ENCODE data around the gene GSE1.

GSE1 gene

GRCh38 chr16:85680352-85680944, 67.3 kb downstream of the GSE1 start:
- Histone ChIP-seq H3K4me3 (replicated peaks; ENCODE audit: insufficient read depth, low read length) (no peak overlapping the region), H3K27ac (replicated peaks) (no peak overlapping the region), H3K27me3 (ENCODE audit: insufficient read depth, poor library complexity, severe bottlenecking) (no peaks in the 10 kb centered on the region)
- TF ChIP-seq, protein P1, sequence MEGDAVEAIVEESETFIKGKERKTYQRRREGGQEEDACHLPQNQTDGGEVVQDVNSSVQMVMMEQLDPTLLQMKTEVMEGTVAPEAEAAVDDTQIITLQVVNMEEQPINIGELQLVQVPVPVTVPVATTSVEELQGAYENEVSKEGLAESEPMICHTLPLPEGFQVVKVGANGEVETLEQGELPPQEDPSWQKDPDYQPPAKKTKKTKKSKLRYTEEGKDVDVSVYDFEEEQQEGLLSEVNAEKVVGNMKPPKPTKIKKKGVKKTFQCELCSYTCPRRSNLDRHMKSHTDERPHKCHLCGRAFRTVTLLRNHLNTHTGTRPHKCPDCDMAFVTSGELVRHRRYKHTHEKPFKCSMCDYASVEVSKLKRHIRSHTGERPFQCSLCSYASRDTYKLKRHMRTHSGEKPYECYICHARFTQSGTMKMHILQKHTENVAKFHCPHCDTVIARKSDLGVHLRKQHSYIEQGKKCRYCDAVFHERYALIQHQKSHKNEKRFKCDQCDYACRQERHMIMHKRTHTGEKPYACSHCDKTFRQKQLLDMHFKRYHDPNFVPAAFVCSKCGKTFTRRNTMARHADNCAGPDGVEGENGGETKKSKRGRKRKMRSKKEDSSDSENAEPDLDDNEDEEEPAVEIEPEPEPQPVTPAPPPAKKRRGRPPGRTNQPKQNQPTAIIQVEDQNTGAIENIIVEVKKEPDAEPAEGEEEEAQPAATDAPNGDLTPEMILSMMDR (IDR thresholded peaks at IDR 0.05; ENCODE audit: insufficient read depth, low read length) = no peak
- TF ChIP-seq POLR2AphosphoS5 (IDR thresholded peaks at IDR 0.05; ENCODE audit: low read depth) (no peak), GABPA (IDR thresholded peaks at IDR 0.05; ENCODE audit: low read depth) (no peak), REST (IDR thresholded peaks at IDR 0.05; ENCODE audit: insufficient replicate concordance, low read depth) (no peak), SPI1 (IDR thresholded peaks at IDR 0.05; ENCODE audit: borderline replicate concordance, low read depth) (no peak)
- DNase-seq (ENCODE audit: low read depth in 1 of 2, low spot score in 1 of 2) = no peak

DNA sequence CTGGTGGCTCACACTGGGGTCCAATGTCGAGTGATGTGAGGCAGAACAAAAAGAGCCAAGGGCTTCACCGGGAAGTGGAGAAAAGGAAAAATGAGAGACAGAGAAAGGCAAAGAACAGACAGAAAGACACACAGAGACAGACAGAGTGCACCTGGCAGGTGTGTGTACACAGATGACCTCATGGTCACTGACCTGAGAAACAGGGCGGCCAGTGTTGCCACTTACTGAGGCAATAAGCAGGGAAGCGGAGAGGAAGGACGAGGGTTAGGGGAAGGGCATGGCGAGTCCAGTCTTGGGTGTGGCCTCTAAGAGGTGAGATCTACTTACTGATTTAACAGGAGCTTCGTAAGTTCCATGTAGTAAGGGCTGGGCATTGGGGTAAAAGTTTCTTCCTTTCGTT, 68.1 kb downstream of the GSE1 start:
- TF ChIP-seq POLR2AphosphoS5 (IDR thresholded peaks at IDR 0.05; ENCODE audit: low read depth) = no peak
- TF ChIP-seq, protein P1 (IDR thresholded peaks at IDR 0.05; ENCODE audit: insufficient read depth, low read length) = no peak
- no peak for TF ChIP-seq GABPA (IDR thresholded peaks at IDR 0.05; ENCODE audit: low read depth)
- no peak for TF ChIP-seq SPI1 (IDR thresholded peaks at IDR 0.05; ENCODE audit: borderline replicate concordance, low read depth)
- TF ChIP-seq REST (IDR thresholded peaks at IDR 0.05; ENCODE audit: insufficient replicate concordance, low read depth) = no peak
- no peak for DNase-seq (ENCODE audit: low read depth in 1 of 2, low spot score in 1 of 2)
- no peak overlapping the region for H3K4me3 ChIP-seq (replicated peaks; ENCODE audit: insufficient read depth, low read length)
- no peaks in the 10 kb centered on the region for H3K27me3 ChIP-seq (ENCODE audit: insufficient read depth, poor library complexity, severe bottlenecking)
- H3K27ac ChIP-seq (replicated peaks) = no peak overlapping the region

- TF ChIP-seq REST (IDR thresholded peaks at IDR 0.05; ENCODE audit: insufficient replicate concordance, low read depth) = no peak
- no peak for TF ChIP-seq POLR2AphosphoS5 (IDR thresholded peaks at IDR 0.05; ENCODE audit: low read depth)
- no peak for DNase-seq (ENCODE audit: low read depth in 1 of 2, low spot score in 1 of 2)
- Histone ChIP-seq H3K27me3 (ENCODE audit: insufficient read depth, poor library complexity, severe bottlenecking) (no peaks in the 10 kb centered on the region), H3K4me3 (replicated peaks; ENCODE audit: insufficient read depth, low read length) (no peak overlapping the region), H3K27ac (replicated peaks) (no peak overlapping the region)
These were observed 69.4 kb downstream of the GSE1 start for GRCh38 chr16:85682516-85682915.

Measured in HL-60 (cell line).